Skeletal muscle tissue (tissue), 4 donors: Measurements from ENCODE around the gene ST6GAL2. TPM values are rescaled to one million over a fixed set of nuclear protein-coding genes. Genes with fewer than 3 reads are reported as not detected.

ENCODE experiments used
- H3K27ac ChIP-seq: one replicate; pipeline ENCODE4 v1.7.0; 2013; ENCODE audit warnings: mild to moderate bottlenecking, low read depth, low read length, inconsistent platforms
- H3K27me3 ChIP-seq, 3 donors: one replicate each; pipeline ENCODE4 v1.7.0; 2013; ENCODE audit warnings: low read length in 3 of 3; ENCODE audit not compliant: control insufficient read depth in 3 of 3, insufficient read depth in 3 of 3
- H3K36me3 ChIP-seq, 3 donors: one replicate each; pipeline ENCODE4 v1.7.0; 2013; ENCODE audit warnings: low read length in 3 of 3; ENCODE audit not compliant: control insufficient read depth in 3 of 3, insufficient read depth in 3 of 3
- H3K4me1 ChIP-seq, 3 donors: one replicate each; pipeline ENCODE4 v1.7.0; 2013; ENCODE audit warnings: low read length in 3 of 3, mild to moderate bottlenecking in 3 of 3; ENCODE audit not compliant: control insufficient read depth in 3 of 3, insufficient read depth in 3 of 3
- H3K4me3 ChIP-seq, 3 donors: one replicate each; pipeline ENCODE4 v1.7.0; 2013; ENCODE audit warnings: low read length in 3 of 3
- H3K9ac ChIP-seq, 3 donors: one replicate each; pipeline ENCODE4 v1.7.0; 2013; ENCODE audit warnings: low read length in 3 of 3, mild to moderate bottlenecking in 3 of 3, moderate library complexity in 2 of 3, low read depth in 1 of 3
- H3K9me3 ChIP-seq, 3 donors: one replicate each; pipeline ENCODE4 v1.7.0; 2013; ENCODE audit warnings: low read length in 3 of 3; ENCODE audit not compliant: control insufficient read depth in 3 of 3
- total RNA-seq: library from RNA; depleted of rRNA; stranded (reverse); fragments of >200 nt; gene quantifications from one replicate; pipeline ENCODE4 v1.2.3, GENCODE V29; 2014
- donor health status: Osteomylitis.

ST6GAL2 gene
- total RNA-seq, 1 donor from 2014 or later: 3.1 TPM

DNA sequence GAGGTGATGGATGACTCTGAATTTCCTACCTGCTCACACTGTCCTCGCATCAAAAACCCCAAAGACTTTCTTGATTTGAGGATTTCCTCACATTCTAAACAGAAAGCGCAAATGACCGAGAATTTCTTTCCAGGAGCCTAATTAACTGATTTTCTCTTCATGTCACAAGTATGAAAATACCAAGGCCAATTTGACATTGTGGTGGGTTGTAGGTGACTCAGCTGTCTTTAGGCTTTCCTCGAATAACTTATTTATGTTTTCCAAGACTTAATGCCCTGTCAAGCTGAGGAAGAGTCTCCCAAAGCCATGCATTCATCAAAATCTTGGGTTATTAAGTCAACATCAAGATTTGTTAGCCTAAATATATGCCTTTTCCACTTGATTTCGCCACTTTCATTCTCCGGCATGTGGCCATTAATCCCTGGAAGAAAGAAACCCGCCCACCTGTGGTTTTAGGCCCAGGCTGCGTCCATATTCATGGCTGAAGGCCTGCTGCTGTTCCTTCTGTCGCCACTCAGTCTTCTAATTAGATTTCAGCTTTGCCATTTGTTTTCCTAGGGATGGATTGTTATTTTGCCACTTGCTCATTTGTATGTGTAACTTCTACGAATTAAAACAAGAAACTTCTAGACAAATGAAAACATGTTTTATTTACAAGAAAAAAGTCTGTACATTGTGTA lies 84.9 kb downstream of the ST6GAL2 start:
- no peaks in the 10 kb centered on the region for H3K4me1 ChIP-seq
- H3K9ac ChIP-seq: no peak overlapping the region
- H3K4me3 ChIP-seq: no peak overlapping the region
- H3K9me3 ChIP-seq: no peaks in the 10 kb centered on the region
- no peaks in the 10 kb centered on the region for H3K36me3 ChIP-seq
- no peaks in the 10 kb centered on the region for H3K27me3 ChIP-seq
- H3K27ac ChIP-seq: no peak overlapping the region

DNA sequence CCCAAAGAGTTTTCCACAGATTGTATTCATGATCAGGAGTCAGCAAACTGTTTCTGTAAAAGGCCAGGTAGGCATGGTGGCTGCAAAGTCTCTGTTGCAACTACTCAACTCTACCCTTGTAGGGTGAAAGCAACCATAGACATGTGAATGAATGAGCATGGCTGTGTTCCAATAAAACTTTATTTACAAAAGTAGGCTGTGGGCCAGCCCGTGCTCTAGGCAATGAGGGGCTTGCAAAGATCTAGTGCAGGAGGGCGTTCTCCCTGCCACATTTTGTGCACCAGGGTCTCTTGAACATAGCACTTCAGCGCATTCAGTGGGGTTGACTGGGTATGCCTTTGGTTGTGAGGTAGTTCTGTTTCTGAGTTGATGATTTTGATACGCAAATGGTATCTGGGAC lies 85.8 kb downstream of the ST6GAL2 start:
- H3K36me3 ChIP-seq: no peaks in the 10 kb centered on the region

GRCh38 chr2:106798826-106799552 lies 87.0 kb downstream of the ST6GAL2 start:
- H3K27ac ChIP-seq: no peak overlapping the region
- no peaks in the 10 kb centered on the region for H3K4me1 ChIP-seq
- no peak overlapping the region for H3K4me3 ChIP-seq
- H3K36me3 ChIP-seq: no peaks in the 10 kb centered on the region
- no peaks in the 10 kb centered on the region for H3K27me3 ChIP-seq
- no peak overlapping the region for H3K9ac ChIP-seq
- H3K9me3 ChIP-seq: no peaks in the 10 kb centered on the region

More for the DNA sequence above, 85.8 kb downstream of the ST6GAL2 start:
- H3K4me1 ChIP-seq: no peaks in the 10 kb centered on the region
- no peaks in the 10 kb centered on the region for H3K27me3 ChIP-seq
- H3K27ac ChIP-seq: no peak overlapping the region
- no peak overlapping the region for H3K9ac ChIP-seq
- H3K4me3 ChIP-seq: no peak overlapping the region
- no peaks in the 10 kb centered on the region for H3K9me3 ChIP-seq

GRCh38 chr2:106797494-106797893 lies 88.5 kb downstream of the ST6GAL2 start:
- Histone ChIP-seq H3K27me3 (no peaks in the 10 kb centered on the region), H3K9me3 (no peaks in the 10 kb centered on the region), H3K4me1 (no peaks in the 10 kb centered on the region), H3K4me3 (no peak overlapping the region), H3K36me3 (no peaks in the 10 kb centered on the region), H3K27ac (no peak overlapping the region), H3K9ac (no peak overlapping the region)

DNA sequence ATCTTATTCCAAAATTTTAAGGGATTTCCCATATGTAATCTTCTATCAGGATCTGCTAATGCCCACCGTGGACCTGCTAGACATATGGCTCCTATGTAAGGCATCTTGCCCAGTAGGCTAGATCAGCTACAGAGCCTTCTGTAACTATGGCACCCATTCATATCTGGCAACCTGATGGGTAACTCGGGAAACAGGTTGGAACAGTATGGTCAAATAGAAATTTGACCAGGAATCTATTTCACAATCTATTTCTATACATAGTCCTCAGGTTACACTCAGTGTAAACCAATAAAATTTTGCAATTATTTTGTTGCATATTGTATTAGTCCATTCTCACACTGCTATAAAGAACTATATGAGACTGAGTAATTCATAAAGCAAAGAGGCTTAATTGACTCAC lies 93.3 kb downstream of the ST6GAL2 start:
- Histone ChIP-seq H3K4me3 (no peak overlapping the region), H3K4me1 (no peaks in the 10 kb centered on the region), H3K36me3 (no peaks in the 10 kb centered on the region), H3K9me3 (no peaks in the 10 kb centered on the region), H3K27ac (no peak overlapping the region), H3K9ac (no peak overlapping the region), H3K27me3 (no peaks in the 10 kb centered on the region)

DNA sequence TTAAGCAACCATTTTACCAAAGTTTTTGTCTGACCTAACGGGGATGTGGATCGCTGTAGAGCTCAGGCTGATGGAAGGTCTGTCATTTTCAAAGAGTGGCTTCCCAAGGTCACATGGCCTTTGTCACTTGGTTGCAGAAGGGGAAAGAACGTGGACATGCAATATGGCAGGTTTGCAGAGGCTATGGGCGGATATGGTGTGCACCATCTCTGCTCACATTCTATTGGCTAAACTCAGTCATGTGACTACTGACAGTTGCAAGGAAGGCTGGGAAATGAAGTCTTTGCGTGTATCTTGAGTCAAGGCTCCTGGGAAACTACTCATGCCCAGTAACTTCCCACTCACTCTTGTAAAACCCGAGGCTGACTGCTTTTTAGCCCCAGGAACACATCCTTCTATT lies 96.8 kb downstream of the ST6GAL2 start:
- no peaks in the 10 kb centered on the region for H3K27me3 ChIP-seq
- no peak overlapping the region for H3K9ac ChIP-seq
- no peaks in the 10 kb centered on the region for H3K4me1 ChIP-seq
- no peaks in the 10 kb centered on the region for H3K9me3 ChIP-seq
- H3K36me3 ChIP-seq: no peaks in the 10 kb centered on the region
- no peak overlapping the region for H3K27ac ChIP-seq
- H3K4me3 ChIP-seq: no peak overlapping the region

- Histone ChIP-seq H3K27ac (no peak overlapping the region), H3K4me1 (no peaks in the 10 kb centered on the region), H3K9ac (no peak overlapping the region), H3K9me3 (no peaks in the 10 kb centered on the region), H3K4me3 (no peak overlapping the region), H3K27me3 (no peaks in the 10 kb centered on the region), H3K36me3 (no peaks in the 10 kb centered on the region)
These were observed 103.3 kb downstream of the ST6GAL2 start for GRCh38 chr2:106782681-106783080.

GRCh38 chr2:106781196-106781595 lies 104.8 kb downstream of the ST6GAL2 start:
- Histone ChIP-seq H3K4me3 (no peak overlapping the region), H3K4me1 (no peaks in the 10 kb centered on the region), H3K9ac (no peak overlapping the region), H3K9me3 (no peaks in the 10 kb centered on the region), H3K27me3 (no peaks in the 10 kb centered on the region), H3K36me3 (no peaks in the 10 kb centered on the region), H3K27ac (no peak overlapping the region)

GRCh38 chr2:106771811-106772210 lies 114.2 kb downstream of the ST6GAL2 start:
- H3K4me1 ChIP-seq: no peaks in the 10 kb centered on the region
- no peaks in the 10 kb centered on the region for H3K27me3 ChIP-seq
- no peak overlapping the region for H3K9ac ChIP-seq
- no peak overlapping the region for H3K27ac ChIP-seq
- no peaks in the 10 kb centered on the region for H3K36me3 ChIP-seq
- H3K4me3 ChIP-seq: no peak overlapping the region
- H3K9me3 ChIP-seq: no peaks in the 10 kb centered on the region

DNA sequence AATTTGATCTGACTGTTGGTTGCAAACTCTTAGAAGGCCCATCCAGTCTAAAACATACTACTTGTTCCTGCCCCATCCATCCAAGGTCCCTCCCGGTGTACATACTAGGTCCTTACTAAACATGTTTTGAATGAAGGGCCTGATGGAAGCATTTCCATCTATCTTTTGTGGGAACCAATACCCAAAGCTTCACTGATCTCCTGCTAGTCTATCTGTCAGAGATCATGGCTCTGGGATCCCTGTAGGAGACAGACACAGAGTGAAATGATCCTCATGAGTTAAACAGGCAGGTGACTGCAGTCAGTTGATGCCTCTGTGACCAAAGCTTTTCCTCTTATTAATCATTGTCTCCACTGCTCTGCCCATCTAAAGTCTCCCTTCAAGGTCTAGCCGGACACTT lies 115.0 kb downstream of the ST6GAL2 start:
- Histone ChIP-seq H3K36me3 (no peaks in the 10 kb centered on the region), H3K9ac (no peak overlapping the region), H3K4me3 (no peak overlapping the region), H3K27me3 (no peaks in the 10 kb centered on the region), H3K4me1 (no peaks in the 10 kb centered on the region), H3K27ac (no peak overlapping the region), H3K9me3 (peaks cover 0 to 5% (median 0%) of the 10 kb centered on the region in 3 donors)
